NCI-H1105 treated with DMSO at 0.1 percent for 48 hours (cell line): ENCODE data around the gene TMEM63B.
"Not testable (repeated sequence)": the region's sequence is repeated elsewhere in the genome, so short reads cannot be mapped to it uniquely, and the experiment has no call there.

Source experiments
- DNase-seq: peaks from one replicate; lab custom pipeline; 2025; lab: John Stamatoyannopoulos, UW

The TMEM63B gene

GRCh38 chr6:44194326-44194725, 67.0 kb downstream of the TMEM63B start:
- no peak for DNase-seq

GRCh38 chr6:44196351-44196750, 69.0 kb downstream of the TMEM63B start:
- not testable (repeated sequence) for DNase-seq

- DNase-seq = no peak
Measured at GRCh38 chr6:44198684-44199083, 71.3 kb downstream of the TMEM63B start.

- no peak for DNase-seq
Measured at GRCh38 chr6:44199883-44200282, 72.5 kb downstream of the TMEM63B start.

GRCh38 chr6:44201200-44201599, 73.8 kb downstream of the TMEM63B start:
- no peak for DNase-seq

- DNase-seq = no peak
Measured at GRCh38 chr6:44201638-44202303, 74.4 kb downstream of the TMEM63B start.

GRCh38 chr6:44202332-44202971, 75.1 kb downstream of the TMEM63B start:
- DNase-seq = no peak

- no peak for DNase-seq
Measured at GRCh38 chr6:44202972-44203750, 75.8 kb downstream of the TMEM63B start.

GRCh38 chr6:44203955-44204354, 76.6 kb downstream of the TMEM63B start:
- no peak for DNase-seq
